ENCODE results near the gene CLBA1.

DNA sequence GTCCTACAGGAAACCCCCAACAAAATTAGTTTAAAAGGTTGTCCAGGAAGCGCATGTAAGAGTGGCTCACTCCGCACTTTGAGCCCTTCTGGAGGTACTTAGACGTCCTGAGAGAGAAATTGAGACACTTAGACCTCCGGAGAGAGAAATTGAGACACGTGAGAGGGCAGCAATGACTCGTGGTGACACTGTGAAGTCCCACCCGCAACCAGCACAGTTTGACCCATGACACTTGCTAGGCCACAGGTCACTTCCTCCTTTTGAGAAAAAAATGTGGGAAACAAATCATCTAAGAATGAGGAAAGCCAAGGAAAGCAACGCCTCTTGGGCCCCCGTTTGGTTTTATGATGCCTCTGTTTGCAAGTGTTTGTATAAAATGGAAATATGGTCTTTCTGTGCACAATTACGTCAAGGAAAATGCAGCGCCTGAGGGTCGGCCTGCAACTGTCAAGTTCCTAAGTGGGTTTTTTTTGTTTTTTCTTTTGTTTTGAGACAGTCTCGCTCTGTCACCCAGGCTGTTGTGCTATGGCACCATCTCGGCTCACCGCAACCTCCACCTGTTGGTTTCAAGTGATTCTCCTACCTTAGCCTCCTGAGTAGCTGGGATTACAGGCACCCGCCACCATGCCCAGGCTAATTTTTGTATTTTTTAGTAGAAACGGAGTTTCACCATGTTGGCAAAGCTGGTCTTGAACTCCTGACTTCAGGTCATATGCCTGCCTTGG lies 48.9 kb downstream of the CLBA1 start:
- TF ChIP-seq POLR2AphosphoS5 (IDR thresholded peaks at IDR 0.05; ENCODE audit: insufficient read depth in 1 of 2, low read depth in 1 of 2) = no peak
- TF ChIP-seq, protein P1, sequence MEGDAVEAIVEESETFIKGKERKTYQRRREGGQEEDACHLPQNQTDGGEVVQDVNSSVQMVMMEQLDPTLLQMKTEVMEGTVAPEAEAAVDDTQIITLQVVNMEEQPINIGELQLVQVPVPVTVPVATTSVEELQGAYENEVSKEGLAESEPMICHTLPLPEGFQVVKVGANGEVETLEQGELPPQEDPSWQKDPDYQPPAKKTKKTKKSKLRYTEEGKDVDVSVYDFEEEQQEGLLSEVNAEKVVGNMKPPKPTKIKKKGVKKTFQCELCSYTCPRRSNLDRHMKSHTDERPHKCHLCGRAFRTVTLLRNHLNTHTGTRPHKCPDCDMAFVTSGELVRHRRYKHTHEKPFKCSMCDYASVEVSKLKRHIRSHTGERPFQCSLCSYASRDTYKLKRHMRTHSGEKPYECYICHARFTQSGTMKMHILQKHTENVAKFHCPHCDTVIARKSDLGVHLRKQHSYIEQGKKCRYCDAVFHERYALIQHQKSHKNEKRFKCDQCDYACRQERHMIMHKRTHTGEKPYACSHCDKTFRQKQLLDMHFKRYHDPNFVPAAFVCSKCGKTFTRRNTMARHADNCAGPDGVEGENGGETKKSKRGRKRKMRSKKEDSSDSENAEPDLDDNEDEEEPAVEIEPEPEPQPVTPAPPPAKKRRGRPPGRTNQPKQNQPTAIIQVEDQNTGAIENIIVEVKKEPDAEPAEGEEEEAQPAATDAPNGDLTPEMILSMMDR (IDR thresholded peaks at IDR 0.05) = no peak
- no peak for TF ChIP-seq POLR2A (IDR thresholded peaks at IDR 0.05)

Data from vagina (tissue), 2 donors.